OCI-LY7 (cell line): Measurements from ENCODE around the gene CHD8. TPM values are rescaled to one million over a fixed set of nuclear protein-coding genes. Genes with fewer than 3 reads are reported as not detected.

Source experiments
- BruUV-seq: library from RNA; stranded (reverse); fragments of 400-500 nt; replicated peaks from 2 replicates; lab custom pipeline; 2021; lab: Mats Ljungman, UMichigan
- CTCF ChIA-PET: fragments of 300-600 bp; sonication (Branson Sonifier 250); formaldehyde crosslinking; loops from one replicate; lab custom pipeline; 2022; ENCODE audit warnings: antibody characterized with exemption; ENCODE audit not compliant: unreplicated experiment; lab: Charles Lee
- POLR2A ChIA-PET: fragments of 300-600 bp; sonication (Branson Sonifier 250); formaldehyde crosslinking; loops from one replicate; lab custom pipeline; 2022; ENCODE audit warnings: antibody characterized with exemption; lab: Charles Lee
- DNase-seq: peaks from one replicate; pipeline ENCODE4 v3.0.0-alpha.2; 2015; ENCODE audit warnings: low spot score
- H2AFZ ChIP-seq: fragments of 200-600 bp; sonication (generic), shearing (Covaris generic); 2 replicates; pipeline ENCODE4 v1.6.1; 2014; ENCODE audit warnings: mild to moderate bottlenecking, antibody characterized with exemption, low read length, moderate library complexity
- H3K27ac ChIP-seq: fragments of 200-600 bp; sonication (generic); 2 replicates; pipeline ENCODE4 v1.5.1; 2014; ENCODE audit warnings: mixed run types, low read depth, mild to moderate bottlenecking, moderate library complexity, low read length, inconsistent platforms; ENCODE audit not compliant: poor library complexity, severe bottlenecking
- H3K36me3 ChIP-seq: fragments of 200-600 bp; sonication (generic); 2 replicates; pipeline ENCODE4 v1.6.1; 2014; ENCODE audit warnings: mild to moderate bottlenecking, antibody characterized with exemption, low read length, moderate library complexity, mixed read lengths; ENCODE audit not compliant: insufficient read depth
- H3K4me1 ChIP-seq: fragments of 200-600 bp; sonication (generic); 2 replicates; pipeline ENCODE4 v1.5.1; 2014; ENCODE audit warnings: mild to moderate bottlenecking, low read length; ENCODE audit not compliant: insufficient read depth, poor library complexity, severe bottlenecking
- H3K4me2 ChIP-seq: fragments of 200-600 bp; sonication (generic); 2 replicates; pipeline ENCODE4 v1.6.1; 2014; ENCODE audit warnings: mild to moderate bottlenecking, low read length
- H3K4me3 ChIP-seq: fragments of 200-600 bp; sonication (generic); 2 replicates; pipeline ENCODE4 v1.5.1; 2014; ENCODE audit warnings: mild to moderate bottlenecking, low read depth, low read length; ENCODE audit not compliant: poor library complexity, severe bottlenecking
- H3K79me2 ChIP-seq: fragments of 200-600 bp; sonication (generic); 2 replicates; pipeline ENCODE4 v1.6.1; 2016; ENCODE audit warnings: low read depth, mild to moderate bottlenecking, low read length, moderate library complexity, mixed read lengths; ENCODE audit not compliant: insufficient read depth
- H3K9me2 ChIP-seq: fragments of 200-600 bp; sonication (generic); 2 replicates; pipeline ENCODE4 v1.6.1; 2016; ENCODE audit warnings: mild to moderate bottlenecking, low read length, mixed read lengths; ENCODE audit not compliant: insufficient read depth
- H3K9me3 ChIP-seq: fragments of 200-600 bp; sonication (generic); 2 replicates; pipeline ENCODE4 v1.6.1; 2014; ENCODE audit warnings: mild to moderate bottlenecking, mixed run types, low read length, mixed read lengths
- H4K20me1 ChIP-seq: fragments of 200-600 bp; sonication (generic); 2 replicates; pipeline ENCODE4 v1.6.1; 2014; ENCODE audit warnings: mild to moderate bottlenecking, antibody characterized with exemption, low read length, moderate library complexity, mixed read lengths; ENCODE audit not compliant: insufficient read depth
- CTCF ChIP-seq: fragments of 200-600 bp; sonication (generic); conservative IDR thresholded peaks from 2 replicates; pipeline ENCODE4 v1.5.1; 2014; ENCODE audit warnings: mild to moderate bottlenecking, antibody characterized with exemption, low read length, moderate library complexity, mixed read lengths
- EZH2phosphoT487 ChIP-seq: fragments of 200-600 bp; sonication (generic); IDR thresholded peaks from 2 replicates; pipeline ENCODE4 v1.6.1; 2018; ENCODE audit warnings: low read depth, borderline replicate concordance, mild to moderate bottlenecking, mixed run types, antibody characterized with exemption, low read length, moderate library complexity, mixed read lengths
- intact Hi-C: fragments of 100-400 bp; cut with micrococcal nuclease; formaldehyde crosslinking; loops from one replicate; pipeline ENCODE4 v1.10.0; 2022; ENCODE audit not compliant: unreplicated experiment
- total RNA-seq, 2 experiments: library from RNA; depleted of rRNA in 1 of 2; stranded (reverse); fragments of >200 nt in 1 of 2; shearing (Covaris generic) in 1 of 2; gene quantifications; 2 replicates each; pipeline ENCODE4 v1.2.3, GENCODE V29; 2014 to 2022

Gene CHD8
- total RNA-seq, 2 experiments from 2014 or later, result 64.1 to 115 TPM

GRCh38 chr14:21369949-21370679, 85.8 kb downstream of the CHD8 start:
- ChIA-PET POLR2A (interaction anchor here (0.6 to 1.5 kb wide), 7 partner anchors 9 to 960 kb away, joined by 3 to 6 read pairs (median 3); no protein-coding TSS in a partner anchor), CTCF (no interaction called here)
- no peak for DNase-seq
- peaks cover 31% of the 10 kb centered on the region for H3K79me2 ChIP-seq
- H2AFZ ChIP-seq, result no peak overlapping the region
- intact Hi-C loops, result loop anchor here (5.0 kb wide), 1 partner anchor 32 kb away; no protein-coding TSS in a partner anchor
- no peaks in the 10 kb centered on the region for H3K9me2 ChIP-seq
- no peak overlapping the region for H3K4me2 ChIP-seq
- H3K27ac ChIP-seq, result no peak overlapping the region
- BruUV-seq, result TSS peak; percentile 22
- TF ChIP-seq CTCF, result no peak
- no peak for TF ChIP-seq EZH2phosphoT487
- H3K36me3 ChIP-seq, result peaks cover 98% of the 10 kb centered on the region
- H3K4me1 ChIP-seq, result no peaks in the 10 kb centered on the region
- H3K4me3 ChIP-seq, result no peak overlapping the region
- no peaks in the 10 kb centered on the region for H3K9me3 ChIP-seq
- peaks cover 9% of the 10 kb centered on the region; the same call in 1 of the 2 replicates for H4K20me1 ChIP-seq

- Histone ChIP-seq H3K9me3 (no peaks in the 10 kb centered on the region), H3K36me3 (peaks cover 100% of the 10 kb centered on the region), H3K4me3 (no peak overlapping the region), H3K27ac (no peak overlapping the region), H3K4me1 (no peaks in the 10 kb centered on the region), H2AFZ (no peak overlapping the region), H3K79me2 (peaks cover 7% of the 10 kb centered on the region; the same call in 1 of the 2 replicates), H3K9me2 (no peaks in the 10 kb centered on the region), H4K20me1 (peaks cover 10% of the 10 kb centered on the region; the same call in 1 of the 2 replicates), H3K4me2 (no peak overlapping the region)
- ChIA-PET POLR2A (no interaction called here), CTCF (no interaction called here)
- TF ChIP-seq EZH2phosphoT487 (no peak), CTCF (no peak)
- intact Hi-C loops, result loop anchor here (5.0 kb wide), 1 partner anchor 35 kb away; no protein-coding TSS in a partner anchor
- no peak for DNase-seq
- no TSS peak for BruUV-seq
These were observed 88.3 kb downstream of the CHD8 start for GRCh38 chr14:21367582-21368144.
